Subcutaneous adipose tissue (tissue), 4 donors: ENCODE results near the gene COPB2. TPM values are rescaled to one million over a fixed set of nuclear protein-coding genes. Genes with fewer than 3 reads are reported as not detected.

ENCODE experiments used
- CTCF ChIP-seq: fragments of 450-650 bp; IDR thresholded peaks from one replicate; pipeline ENCODE4 v1.5.1; 2016; ENCODE audit warnings: low read depth, mild to moderate bottlenecking, control low read depth, antibody characterized with exemption, moderate library complexity
- total RNA-seq, 4 donors: library from RNA; depleted of rRNA; stranded (reverse); fragments of >200 nt; gene quantifications; one replicate each; pipeline ENCODE4 v1.1.0, GENCODE V29; 2016

The COPB2 gene
- total RNA-seq, 4 donors from 2014 or later = 83.0 to 108 (median 106) TPM

DNA sequence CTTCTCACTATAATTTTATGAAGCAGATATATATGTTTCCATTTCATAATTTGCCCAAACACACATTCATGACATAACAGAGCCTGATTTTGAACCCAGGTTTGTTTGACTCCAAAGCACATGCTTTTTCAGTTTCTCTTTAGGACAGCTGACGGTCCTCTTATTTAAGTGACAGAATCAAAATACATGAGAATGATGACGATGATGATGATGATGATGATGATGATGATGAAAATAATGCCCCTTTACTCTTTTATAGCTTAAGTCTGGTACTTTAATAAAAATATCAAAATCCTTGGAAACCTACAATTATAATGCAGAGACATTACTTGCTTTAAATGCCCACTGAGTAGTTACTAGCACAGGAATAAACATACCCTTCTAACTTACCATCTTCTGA lies 15.3 kb downstream of the COPB2 start:
- TF ChIP-seq CTCF = no peak

- no peak for TF ChIP-seq CTCF
Observed at GRCh38 chr3:139364549-139364948, 24.9 kb downstream of the COPB2 start.

DNA sequence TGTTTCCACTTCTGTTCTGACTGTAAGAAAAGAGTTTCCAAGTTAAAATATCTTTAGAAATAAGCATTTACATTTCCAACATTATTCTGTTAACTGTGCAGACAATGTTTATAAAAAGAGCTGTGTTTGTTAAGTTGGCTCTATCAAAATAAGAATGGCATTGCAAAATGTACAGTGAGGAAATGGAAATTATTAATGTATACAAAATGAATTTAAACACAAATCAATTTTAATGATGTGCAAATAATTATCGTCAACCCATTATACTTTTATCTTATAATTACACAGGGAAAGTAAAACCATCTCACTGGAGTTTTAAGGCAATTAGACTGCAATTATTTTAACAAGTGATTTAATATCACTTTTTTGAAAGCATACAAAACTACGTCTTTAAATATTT lies 28.2 kb downstream of the COPB2 start:
- TF ChIP-seq CTCF = no peak

GRCh38 chr3:139358841-139359562 lies 30.4 kb downstream of the COPB2 start:
- no peak for TF ChIP-seq CTCF

DNA sequence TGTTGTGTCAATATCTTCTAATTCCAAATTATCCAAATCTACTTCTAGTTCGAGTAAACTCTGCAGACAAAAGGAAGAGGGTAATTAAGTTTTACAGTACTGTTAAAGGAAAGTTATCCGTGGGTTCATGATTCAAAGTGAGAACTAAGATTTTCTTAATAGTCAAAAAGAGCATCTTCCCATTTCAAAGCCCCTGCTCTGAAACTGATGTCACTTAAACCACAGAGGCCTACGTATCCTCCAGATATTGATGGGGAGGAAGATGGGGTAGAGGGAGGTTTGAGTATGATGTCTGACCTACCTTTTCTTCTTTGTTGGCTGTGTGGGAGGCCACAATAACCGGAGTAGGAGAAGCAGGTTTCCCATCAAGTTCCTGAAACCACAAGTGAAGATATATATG lies 31.5 kb downstream of the COPB2 start:
- TF ChIP-seq CTCF = no peak

DNA sequence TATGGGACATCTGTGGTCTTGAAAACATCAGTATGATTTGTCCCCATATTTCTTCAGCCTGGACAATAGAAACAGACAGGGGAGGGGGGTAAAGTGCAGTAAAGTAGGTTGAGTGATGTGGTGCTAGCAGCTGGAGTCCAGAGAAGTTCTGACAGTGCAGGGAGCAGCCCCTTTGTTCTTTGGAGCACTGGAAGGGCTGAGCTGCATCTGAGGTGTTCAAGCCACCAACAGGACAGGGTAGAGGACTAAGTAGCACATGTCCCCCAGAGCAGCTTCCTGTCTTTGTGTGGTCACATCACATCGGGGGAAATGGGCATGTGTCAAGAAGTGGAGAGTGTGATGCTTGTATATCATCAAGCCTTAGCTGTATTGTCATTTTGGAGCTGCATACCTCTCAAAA lies 33.6 kb downstream of the COPB2 start:
- TF ChIP-seq CTCF = no peak

DNA sequence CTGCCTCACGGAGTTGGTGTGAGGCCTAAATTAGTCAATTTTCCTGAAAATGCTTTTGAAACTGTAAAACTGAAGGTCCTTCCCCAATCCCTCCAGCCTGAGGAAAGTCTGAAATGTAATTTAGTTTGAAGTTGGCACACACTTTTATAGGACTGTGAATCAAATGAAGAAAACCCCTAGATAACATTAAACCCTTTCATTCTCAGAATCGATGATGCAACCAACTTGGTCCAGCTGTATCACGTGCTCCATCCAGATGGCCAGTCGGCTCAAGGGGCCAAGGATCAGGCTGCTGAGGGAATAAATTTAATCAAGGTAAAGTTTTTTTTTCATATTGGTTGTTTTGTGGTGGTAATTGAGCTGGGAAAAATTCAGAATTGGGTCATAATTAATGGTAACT lies 34.0 kb downstream of the COPB2 start:
- no peak for TF ChIP-seq CTCF
